Measurements from ENCODE around the gene PCDH19. TPM values are rescaled to one million over a fixed set of nuclear protein-coding genes. Genes with fewer than 3 reads are reported as not detected.

The PCDH19 gene
- total RNA-seq, 1 donor from 2014 or later = 3.4 TPM

DNA sequence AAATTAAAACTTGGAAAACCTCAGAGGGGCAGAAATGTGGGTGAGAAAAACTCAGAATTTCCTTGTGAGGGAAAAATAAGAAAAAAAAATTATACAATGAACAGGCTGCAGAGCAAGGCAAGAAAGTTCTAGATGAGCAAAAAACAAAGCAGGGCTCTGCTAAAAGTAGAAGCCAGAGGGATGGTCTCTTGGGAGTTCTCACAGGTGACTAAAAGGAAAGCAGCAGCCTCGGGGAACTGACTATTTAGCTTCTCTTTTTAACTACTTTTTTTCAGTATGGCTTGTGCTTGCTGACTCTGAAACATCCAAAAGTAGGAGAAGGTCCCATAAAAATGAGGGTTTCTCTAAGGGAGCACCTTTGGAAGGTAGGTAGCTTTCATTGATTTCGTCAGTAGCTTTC lies 36.4 kb downstream of the PCDH19 start:
- no peak overlapping the region for H3K27ac Mint-ChIP-seq
- H2AFZ ChIP-seq (replicated peaks) = no peak overlapping the region
- no peaks in the 10 kb centered on the region for H3K27me3 Mint-ChIP-seq (ENCODE audit: insufficient read depth, low read depth)
- H3K4me2 ChIP-seq = no peak overlapping the region
- no peaks in the 10 kb centered on the region for H3K79me2 ChIP-seq (ENCODE audit: low read depth)
- no peaks in the 10 kb centered on the region for H3K27me3 ChIP-seq
- no peak overlapping the region for H3K4me3 ChIP-seq
- H3K27ac ChIP-seq = no peak overlapping the region
- peaks cover 4% of the 10 kb centered on the region for H3K4me1 Mint-ChIP-seq
- H3K4me3 Mint-ChIP-seq = no peak overlapping the region
- DNase-seq (ENCODE audit: low spot score) = no peak
- H3K36me3 ChIP-seq = no peaks in the 10 kb centered on the region
- no peaks in the 10 kb centered on the region for H3K9me3 Mint-ChIP-seq
- no peak for TF ChIP-seq EZH2phosphoT487 (IDR thresholded peaks at IDR 0.05)
- TF ChIP-seq CTCF (IDR thresholded peaks at IDR 0.05) = no peak
- TF ChIP-seq EZH2 (IDR thresholded peaks at IDR 0.05) = no peak
- H3K9me3 ChIP-seq (ENCODE audit: low read depth) = no peaks in the 10 kb centered on the region
- H3F3A ChIP-seq (ENCODE audit: low read depth) = no peaks in the 10 kb centered on the region
- peaks cover 3% of the 10 kb centered on the region for H3K4me1 ChIP-seq
- H3K36me3 Mint-ChIP-seq = peaks cover 14% of the 10 kb centered on the region
- H3K9ac ChIP-seq = no peak overlapping the region
- H4K20me1 ChIP-seq (ENCODE audit: low read depth) = no peaks in the 10 kb centered on the region

DNA sequence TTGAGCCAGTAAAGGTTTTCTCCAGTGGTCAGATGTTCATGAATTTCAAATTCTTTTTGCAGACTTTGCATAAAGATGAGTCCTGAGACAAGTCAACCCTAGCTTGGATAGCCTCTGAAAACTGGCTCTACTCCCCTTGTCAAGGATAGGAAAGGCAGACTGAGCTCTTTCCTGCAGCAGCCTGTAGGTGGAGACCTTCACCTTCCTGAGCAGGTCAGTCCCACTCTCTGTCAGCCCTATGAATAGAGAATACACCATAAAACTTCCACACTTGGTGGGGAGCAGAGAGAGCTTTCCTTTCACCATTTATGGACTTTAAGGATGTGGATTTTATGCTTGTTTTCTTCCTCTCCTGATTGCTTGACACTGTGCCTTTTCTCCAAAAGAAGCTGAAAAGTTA lies 41.9 kb downstream of the PCDH19 start:
- peak; percentile 42 for DNase-seq (ENCODE audit: low spot score)
- H3K27ac Mint-ChIP-seq = no peak overlapping the region
- peaks cover 6% of the 10 kb centered on the region for H3K36me3 Mint-ChIP-seq

DNA sequence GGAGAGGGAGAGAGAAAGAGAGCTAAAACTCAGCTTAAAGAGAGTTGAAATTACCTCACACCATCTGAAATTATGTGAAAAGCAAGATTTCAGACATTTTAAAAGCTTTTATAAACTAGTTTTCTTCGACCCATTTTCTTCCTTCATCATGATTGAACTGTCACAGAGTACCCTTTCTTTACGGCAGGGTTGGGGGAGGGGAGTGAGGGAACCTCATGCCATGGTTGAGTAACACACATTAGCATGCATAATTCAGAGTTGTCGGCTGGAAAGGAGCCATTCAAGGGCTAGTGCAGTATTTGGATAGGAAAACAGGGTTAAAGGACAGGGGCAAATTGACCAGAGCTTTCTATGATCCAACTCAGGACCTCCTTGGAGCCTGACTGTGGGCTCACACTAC lies 46.2 kb downstream of the PCDH19 start:
- H3K4me1 ChIP-seq = no peaks in the 10 kb centered on the region
- H3K36me3 ChIP-seq = no peaks in the 10 kb centered on the region
- DNase-seq (ENCODE audit: low spot score) = no peak
- no peak overlapping the region for H3K4me3 ChIP-seq
- Mint-ChIP-seq H3K4me3 (peak overlapping the region; percentile 49), H3K36me3 (peaks cover 3% of the 10 kb centered on the region), H3K4me1 (peaks cover 40% of the 10 kb centered on the region), H3K27ac (peak overlapping the region; percentile 92), H3K27me3 (ENCODE audit: insufficient read depth, low read depth) (no peaks in the 10 kb centered on the region), H3K9me3 (no peaks in the 10 kb centered on the region)
- H2AFZ ChIP-seq (replicated peaks) = no peak overlapping the region
- no peak overlapping the region for H3K27ac ChIP-seq
- no peaks in the 10 kb centered on the region for H3K27me3 ChIP-seq
- no peaks in the 10 kb centered on the region for H4K20me1 ChIP-seq (ENCODE audit: low read depth)
- no peak for TF ChIP-seq CTCF (IDR thresholded peaks at IDR 0.05)
- H3K9ac ChIP-seq = no peak overlapping the region
- H3K4me2 ChIP-seq = no peak overlapping the region
- no peaks in the 10 kb centered on the region for H3K79me2 ChIP-seq (ENCODE audit: low read depth)
- H3K9me3 ChIP-seq (ENCODE audit: low read depth) = no peaks in the 10 kb centered on the region
- no peaks in the 10 kb centered on the region for H3F3A ChIP-seq (ENCODE audit: low read depth)

More for the DNA sequence above, 41.9 kb downstream of the PCDH19 start:
- Histone ChIP-seq H2AFZ (replicated peaks) (no peak overlapping the region), H3K79me2 (ENCODE audit: low read depth) (no peaks in the 10 kb centered on the region), H3K27ac (no peak overlapping the region), H3K4me1 (peaks cover 3% of the 10 kb centered on the region), H3K9ac (no peak overlapping the region), H3K36me3 (no peaks in the 10 kb centered on the region), H4K20me1 (ENCODE audit: low read depth) (no peaks in the 10 kb centered on the region), H3K4me2 (no peak overlapping the region), H3K9me3 (ENCODE audit: low read depth) (no peaks in the 10 kb centered on the region), H3K27me3 (no peaks in the 10 kb centered on the region), H3F3A (ENCODE audit: low read depth) (no peaks in the 10 kb centered on the region), H3K4me3 (no peak overlapping the region)
- TF ChIP-seq EZH2phosphoT487 (IDR thresholded peaks at IDR 0.05) (no peak), CTCF (IDR thresholded peaks at IDR 0.05) (peak; percentile 55), EZH2 (IDR thresholded peaks at IDR 0.05) (no peak)
- H3K9me3 Mint-ChIP-seq = no peaks in the 10 kb centered on the region
- peaks cover 18% of the 10 kb centered on the region for H3K4me1 Mint-ChIP-seq
- no peaks in the 10 kb centered on the region for H3K27me3 Mint-ChIP-seq (ENCODE audit: insufficient read depth, low read depth)
- H3K4me3 Mint-ChIP-seq = no peak overlapping the region

GRCh38 chrX:100358766-100359165 lies 51.3 kb downstream of the PCDH19 start:
- Mint-ChIP-seq H3K27me3 (ENCODE audit: insufficient read depth, low read depth) (no peaks in the 10 kb centered on the region), H3K36me3 (no peaks in the 10 kb centered on the region), H3K4me1 (peaks cover 43% of the 10 kb centered on the region), H3K27ac (no peak overlapping the region), H3K4me3 (no peak overlapping the region), H3K9me3 (no peaks in the 10 kb centered on the region)
- no peak overlapping the region for H3K4me2 ChIP-seq
- no peaks in the 10 kb centered on the region for H3K4me1 ChIP-seq
- H3K4me3 ChIP-seq = no peak overlapping the region
- no peak overlapping the region for H2AFZ ChIP-seq (replicated peaks)
- H3K27me3 ChIP-seq = no peaks in the 10 kb centered on the region
- peaks cover 8% of the 10 kb centered on the region for H3K9me3 ChIP-seq (ENCODE audit: low read depth)
- H3K79me2 ChIP-seq (ENCODE audit: low read depth) = no peaks in the 10 kb centered on the region
- no peak overlapping the region for H3K27ac ChIP-seq
- H3K36me3 ChIP-seq = no peaks in the 10 kb centered on the region
- TF ChIP-seq CTCF (IDR thresholded peaks at IDR 0.05) = no peak
- TF ChIP-seq EZH2 (IDR thresholded peaks at IDR 0.05) = no peak
- no peak for DNase-seq (ENCODE audit: low spot score)
- H3F3A ChIP-seq (ENCODE audit: low read depth) = no peaks in the 10 kb centered on the region
- no peak overlapping the region for H3K9ac ChIP-seq
- H4K20me1 ChIP-seq (ENCODE audit: low read depth) = no peaks in the 10 kb centered on the region
